Measurements from ENCODE around the gene TFF1.

TFF1 gene

DNA sequence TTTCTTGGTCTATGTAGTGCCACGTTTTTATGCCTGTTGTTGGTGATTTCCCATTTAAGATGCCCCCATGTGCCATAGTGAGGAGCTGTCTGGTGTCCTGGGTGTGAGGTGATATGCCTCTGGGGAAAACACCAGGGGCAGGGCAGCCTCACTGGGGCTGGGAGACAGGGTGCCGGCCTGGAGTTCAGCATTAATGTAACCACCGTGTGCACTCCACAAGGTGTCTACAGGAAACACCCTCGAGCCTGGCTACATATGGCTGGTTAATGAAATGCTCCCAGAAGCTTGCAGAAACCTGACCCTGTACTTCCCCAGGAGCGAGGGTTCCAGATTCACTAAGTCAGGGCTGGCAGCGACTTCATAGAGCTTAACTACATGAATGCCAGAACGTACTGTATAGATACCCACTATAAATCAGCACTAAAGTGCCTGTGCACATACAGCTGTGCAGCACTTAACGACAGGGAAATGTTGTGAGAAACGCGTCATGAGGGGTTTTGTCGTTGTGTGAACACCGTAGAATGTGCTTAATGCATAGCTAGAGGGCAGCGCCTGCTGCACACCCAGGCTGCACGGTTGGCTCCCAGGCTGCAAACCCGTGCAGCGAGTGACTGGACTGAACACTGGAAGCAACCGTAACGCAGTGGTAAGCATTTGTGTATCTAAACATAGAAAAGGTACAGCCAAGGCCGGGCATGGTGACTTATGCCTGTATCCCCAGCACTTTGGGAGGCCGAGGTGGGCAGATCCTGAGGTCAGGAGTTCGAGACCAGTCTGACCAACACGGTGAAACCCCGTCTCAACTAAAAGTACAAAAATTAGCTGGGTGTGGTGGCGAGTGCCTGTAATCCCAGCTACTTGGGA lies 25.9 kb downstream of the TFF1 start:
- peak; percentile 37 for DNase-seq

DNA sequence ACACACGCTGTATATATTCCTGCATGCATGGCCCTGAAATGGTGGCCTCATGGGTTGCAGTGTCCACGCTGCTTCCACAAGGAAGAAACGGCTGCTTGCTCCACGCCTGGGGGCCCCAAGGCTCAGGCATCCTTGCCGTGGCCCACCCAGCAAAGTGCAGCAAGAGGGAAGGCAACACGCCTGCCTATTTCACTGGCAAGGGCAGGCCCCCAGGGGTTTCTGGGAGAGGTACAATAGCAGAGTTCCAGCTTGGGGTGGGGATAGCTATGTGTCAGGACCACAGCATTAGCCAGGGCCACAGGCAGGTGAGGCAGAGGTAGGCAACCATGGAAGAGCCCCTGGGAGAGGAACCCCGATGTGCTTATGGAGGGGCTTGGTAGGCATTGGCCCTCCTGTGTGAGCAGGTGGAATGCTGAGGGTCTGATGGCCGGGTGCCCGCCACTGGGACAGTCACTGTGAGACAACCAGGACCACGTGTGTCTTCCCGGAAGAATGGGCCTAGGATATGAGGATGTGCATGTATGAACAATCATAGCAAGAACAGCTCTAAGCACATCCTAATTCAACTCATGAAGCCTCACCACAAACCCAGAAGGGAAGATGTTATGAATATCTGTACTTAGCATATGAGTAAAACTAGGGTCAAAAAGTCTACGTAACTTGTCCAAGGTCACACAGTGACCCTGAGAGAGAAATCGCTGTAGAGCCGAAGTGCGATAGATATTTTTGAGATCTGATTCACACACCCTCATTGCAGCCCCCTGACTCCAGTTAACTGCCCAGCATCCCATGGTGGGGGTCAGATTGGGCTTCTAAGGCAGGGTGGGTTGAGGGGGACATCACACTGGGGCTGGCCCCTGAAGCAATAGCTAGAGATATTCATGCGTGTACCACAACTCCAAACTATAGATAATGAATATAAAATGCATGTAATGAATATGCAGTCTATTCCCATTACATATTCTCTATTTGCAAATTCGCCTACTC lies 27.3 kb downstream of the TFF1 start:
- peak; percentile 50 for DNase-seq

- peak; percentile 79 for DNase-seq
Measured at GRCh38 chr21:42337830-42338728, 28.3 kb downstream of the TFF1 start.

DNA sequence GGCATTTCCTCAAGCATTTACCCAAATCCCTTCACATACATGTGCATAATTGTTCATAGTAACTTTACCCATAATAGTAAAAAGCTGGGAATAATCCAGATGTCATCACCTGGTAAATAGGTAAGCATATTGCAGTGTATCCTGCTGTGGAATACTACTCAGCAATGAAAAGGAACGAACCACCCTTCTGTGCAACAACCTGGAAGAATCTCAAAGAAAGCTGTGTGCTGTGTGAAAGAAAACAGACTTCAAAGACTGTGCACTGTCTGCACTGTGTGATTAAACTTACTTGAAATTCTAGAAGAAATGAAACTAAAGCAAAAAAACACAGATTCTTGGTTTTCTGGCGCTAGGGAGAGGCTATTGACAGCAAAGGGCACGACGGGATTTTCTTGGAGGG lies 29.1 kb downstream of the TFF1 start:
- DNase-seq: no peak

DNA sequence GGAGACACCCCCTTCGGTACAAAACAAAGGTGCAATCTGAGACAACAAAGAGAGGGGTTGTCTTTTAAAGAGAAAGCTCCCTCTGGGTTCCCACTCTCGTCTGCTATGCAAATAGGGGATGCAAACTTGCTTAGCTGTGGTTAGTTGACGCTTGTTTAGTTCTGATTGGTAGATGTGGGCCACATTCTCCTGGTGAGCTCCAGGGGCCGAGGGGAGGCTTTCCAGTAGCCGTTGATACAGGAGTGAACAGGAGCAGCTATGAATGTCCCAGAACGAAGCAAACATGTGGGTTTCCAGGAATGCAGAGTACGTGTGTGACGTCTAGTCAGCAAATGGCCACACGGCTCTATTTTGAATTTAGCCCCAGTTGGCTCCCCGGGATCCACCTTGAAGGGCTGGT lies 30.3 kb downstream of the TFF1 start:
- peak; percentile 79 for DNase-seq

- no peak for DNase-seq
Measured at GRCh38 chr21:42332557-42333317, 33.6 kb downstream of the TFF1 start.

GRCh38 chr21:42331660-42332059 lies 34.7 kb downstream of the TFF1 start:
- DNase-seq: no peak

DNA sequence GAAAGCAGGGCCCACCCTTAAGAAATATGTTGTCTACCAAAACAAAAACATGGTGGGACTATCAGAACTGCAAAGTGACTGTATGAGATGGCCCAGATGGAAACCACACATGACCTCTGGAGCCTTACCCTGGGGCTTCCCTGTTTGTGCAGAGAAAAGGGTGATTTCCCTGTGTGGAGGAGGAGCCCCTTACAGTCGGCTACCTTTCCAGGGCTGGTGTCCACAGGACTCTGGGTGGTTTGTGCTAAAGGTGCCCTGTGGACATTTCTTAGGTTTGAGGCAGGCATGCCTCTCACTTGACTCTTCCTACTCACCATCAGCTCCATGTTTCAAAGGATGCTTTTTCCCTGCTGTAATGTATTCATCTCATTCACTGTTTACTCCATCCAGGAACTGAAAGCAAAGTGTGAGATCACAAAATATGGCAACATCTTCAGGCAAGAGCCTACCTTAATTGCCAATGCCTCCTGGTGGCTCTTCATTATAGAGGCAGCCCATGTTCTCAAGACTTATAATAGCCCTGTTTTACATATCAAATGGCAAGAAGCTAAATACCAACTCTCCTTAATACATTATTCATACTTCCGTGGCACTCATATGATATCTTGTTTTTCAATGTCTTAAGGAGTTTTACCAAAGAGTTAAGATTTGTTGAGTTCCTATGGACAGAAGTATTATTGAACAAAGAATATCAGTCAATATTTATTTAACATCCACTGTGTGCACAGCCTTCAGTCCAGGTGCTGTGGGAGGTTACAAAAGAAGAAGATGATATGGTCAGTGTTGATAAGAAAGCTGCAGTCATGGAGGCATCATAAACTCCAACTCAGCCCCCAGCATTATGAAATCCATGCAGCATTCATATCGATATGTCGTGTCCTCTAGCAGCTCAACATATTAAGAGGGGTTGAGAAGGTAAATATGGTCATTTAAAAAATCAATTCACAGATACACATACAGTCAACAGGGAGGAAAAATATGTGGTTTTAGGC lies 35.7 kb downstream of the TFF1 start:
- no peak for DNase-seq

- DNase-seq: no peak
Measured at GRCh38 chr21:42324896-42325295, 41.4 kb downstream of the TFF1 start.

DNA sequence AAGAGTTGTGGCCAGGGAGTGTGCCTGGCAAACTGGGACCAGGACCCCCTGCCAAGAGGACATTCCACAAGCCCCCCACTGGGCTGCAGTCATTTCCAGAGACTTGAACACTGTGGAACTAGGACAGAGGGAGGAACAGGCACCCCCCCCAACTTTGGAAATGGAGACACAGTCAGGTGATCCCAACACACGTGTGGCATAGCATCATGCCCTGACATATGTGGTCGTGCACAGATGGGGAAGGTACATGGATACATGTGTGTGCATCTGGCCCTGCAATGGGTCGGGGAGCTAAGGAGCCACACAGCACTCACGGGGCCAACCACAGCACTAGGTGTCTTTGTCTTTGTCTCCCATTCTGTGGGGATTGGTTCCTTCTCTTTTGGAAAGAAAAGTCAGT lies 44.5 kb downstream of the TFF1 start:
- no peak for DNase-seq

- no peak for DNase-seq
Measured at GRCh38 chr21:42321231-42321630, 45.1 kb downstream of the TFF1 start.

GRCh38 chr21:42320791-42321190 lies 45.5 kb downstream of the TFF1 start:
- DNase-seq: no peak

DNA sequence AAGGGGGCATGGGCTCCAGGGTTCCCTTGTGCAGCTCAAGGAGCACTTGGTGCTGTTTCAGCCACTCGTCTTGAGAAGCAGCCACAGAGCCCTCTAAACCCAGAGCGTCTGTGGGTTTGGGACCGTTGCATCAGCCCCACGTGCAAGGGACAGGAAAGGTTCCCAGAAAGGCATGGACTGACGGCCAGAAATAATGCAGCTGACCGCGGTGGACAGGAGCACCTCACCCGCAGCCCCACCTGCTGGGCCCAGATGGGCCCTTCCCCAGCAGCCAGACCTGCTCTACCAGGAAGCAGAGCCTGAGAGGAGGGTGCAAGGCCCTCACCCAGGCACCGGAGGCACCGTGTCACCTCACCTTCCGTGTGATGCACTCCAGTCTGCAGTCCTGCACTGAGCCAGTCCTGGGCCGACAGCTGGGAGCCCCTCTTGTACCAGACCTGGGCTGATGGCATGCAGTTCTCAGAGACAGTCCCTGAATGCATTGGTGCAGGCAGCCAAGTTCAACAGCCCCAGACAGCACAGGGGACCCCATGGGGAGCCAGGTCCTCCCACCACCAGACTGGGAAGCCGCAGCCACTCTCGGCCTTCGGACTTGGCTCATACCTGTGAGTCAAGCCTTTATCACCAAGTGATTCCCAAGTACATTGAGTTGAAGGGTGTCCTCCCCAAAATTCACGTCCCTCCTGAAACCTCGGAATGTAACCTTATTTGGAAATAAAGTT lies 46.3 kb downstream of the TFF1 start:
- peak; percentile 55 for DNase-seq

- no peak for DNase-seq
Measured at GRCh38 chr21:42319376-42319775, 47.0 kb downstream of the TFF1 start.

GRCh38 chr21:42317826-42318746 lies 48.2 kb downstream of the TFF1 start:
- peak; percentile 46 for DNase-seq

DNA sequence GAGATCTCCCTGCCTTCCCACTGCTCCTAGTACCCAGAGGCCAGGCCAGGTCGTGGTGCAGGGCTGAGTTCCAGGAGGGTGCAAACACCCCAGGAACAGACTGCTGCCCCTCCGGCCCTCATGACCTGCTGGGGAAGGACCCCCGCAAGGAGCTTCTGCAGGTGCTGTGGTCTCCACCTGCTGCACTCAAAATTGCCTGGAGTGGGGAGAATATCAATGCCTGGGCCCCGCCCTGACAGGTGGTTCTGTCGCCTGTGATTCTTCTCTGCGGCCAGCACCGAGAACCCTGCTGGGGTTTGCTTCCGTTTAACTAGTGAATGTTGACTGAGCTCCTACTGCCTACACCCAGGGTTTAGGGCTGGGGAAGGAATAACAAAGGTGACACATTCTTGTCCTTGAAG lies 49.0 kb downstream of the TFF1 start:
- DNase-seq: peak; percentile 29

DNA sequence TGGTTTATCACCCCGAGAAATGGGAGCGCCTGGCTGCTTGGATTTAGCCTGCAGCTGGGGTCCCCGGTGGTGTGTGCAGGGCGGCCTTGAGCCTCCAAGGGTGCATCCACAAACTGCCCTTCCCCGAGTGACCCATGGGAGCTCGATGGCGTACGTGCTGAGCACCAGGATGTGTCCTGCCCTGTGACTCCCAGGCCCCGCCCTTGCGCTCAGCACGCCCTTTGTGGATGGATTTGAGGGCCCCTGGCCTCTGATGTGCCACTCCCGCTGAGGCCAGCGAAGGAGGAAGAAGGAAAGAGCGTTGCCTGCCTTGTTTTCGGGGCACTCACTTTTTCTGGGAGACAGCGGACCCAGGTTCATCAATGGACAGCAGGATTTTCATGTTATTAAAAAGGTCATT lies 49.4 kb downstream of the TFF1 start:
- DNase-seq: peak; percentile 29

DNA sequence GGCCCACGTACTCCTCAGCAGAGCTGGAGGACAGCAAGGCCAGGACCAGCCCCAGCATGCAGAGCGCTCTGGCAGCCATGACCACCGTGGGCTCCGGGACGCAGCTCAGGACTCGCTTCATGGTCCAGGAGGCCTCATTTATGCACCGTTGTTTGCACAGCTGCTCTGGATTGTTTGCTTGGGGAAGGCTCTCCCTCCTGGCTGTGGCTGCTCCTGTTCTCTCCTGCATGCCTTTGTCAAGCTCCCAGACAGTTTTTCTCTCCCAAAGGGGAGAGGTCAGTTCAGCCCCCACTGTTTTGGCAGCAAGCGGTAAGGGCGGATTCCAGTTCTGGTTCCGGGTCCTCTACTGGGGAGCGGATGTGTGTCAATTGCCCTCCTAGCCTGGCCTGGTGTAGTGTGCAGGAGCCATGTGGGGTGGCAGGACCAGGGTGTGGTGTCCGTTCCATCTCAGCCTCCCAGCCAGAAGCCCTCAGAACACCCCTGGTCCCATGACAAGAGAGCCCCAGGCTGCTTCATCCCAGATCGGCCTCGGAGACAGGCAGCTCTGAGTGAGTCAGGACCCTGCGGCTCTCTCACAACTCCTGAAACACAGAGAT lies 50.9 kb downstream of the TFF1 start, which contains the start of gene TFF3:
TSS of gene TFF3 (minus strand) at position 114 of the 596 bp plus-strand sequence. CDS start at position 79, 35 bp downstream.
- peak; percentile 69 for DNase-seq

Data from islet precursor cell (in vitro differentiated cells).